WTC11 (cell line): ENCODE results near the gene ASCC1. TPM values are rescaled to one million over a fixed set of nuclear protein-coding genes. Genes with fewer than 3 reads are reported as not detected.

Experiments used
- ATAC-seq: fragments of 200-7000 bp; cut with Tn5 transposase; 2 replicates; pipeline ENCODE4 v1.10.0; 2021; ENCODE audit warnings: mild to moderate bottlenecking, moderate library complexity
- CTCF ChIA-PET: fragments of 300-600 bp; sonication (Branson Sonifier 250); formaldehyde crosslinking; loops from one replicate; lab custom pipeline; 2021; ENCODE audit warnings: antibody characterized with exemption; lab: Charles Lee
- POLR2A ChIA-PET: fragments of 350-600 bp; sonication (Branson Sonifier 250); formaldehyde crosslinking; loops from one replicate; lab custom pipeline; 2021; ENCODE audit warnings: antibody characterized with exemption; lab: Charles Lee
- DNase-seq: peaks from one replicate; pipeline ENCODE4 v3.0.0; 2021; ENCODE audit warnings: low spot score
- H3K27ac Mint-ChIP-seq: 2 replicates; pipeline ENCODE4 v1.8.0; 2021; ENCODE audit warnings: mixed read lengths
- H3K27me3 Mint-ChIP-seq: 2 replicates; pipeline ENCODE4 v1.8.0; 2021; ENCODE audit warnings: low read depth, mild to moderate bottlenecking, moderate library complexity, mixed read lengths
- H3K36me3 Mint-ChIP-seq: 2 replicates; pipeline ENCODE4 v1.8.0; 2021; ENCODE audit warnings: mixed read lengths
- H3K4me1 Mint-ChIP-seq: 2 replicates; pipeline ENCODE4 v1.8.0; 2022; ENCODE audit warnings: mixed read lengths
- H3K4me3 Mint-ChIP-seq: 2 replicates; pipeline ENCODE4 v1.8.0; 2021; ENCODE audit warnings: mild to moderate bottlenecking, moderate library complexity, mixed read lengths
- H3K9me3 Mint-ChIP-seq: 2 replicates; pipeline ENCODE4 v1.8.0; 2021; ENCODE audit warnings: mixed read lengths
- ATF1 ChIP-seq: sonication (generic); formaldehyde crosslinking; IDR thresholded peaks from 2 replicates; pipeline ENCODE4 v1.8.1; 2023; ENCODE audit warnings: mild to moderate bottlenecking, moderate library complexity, missing genetic modification reagents
- ATF2 ChIP-seq: sonication (generic); formaldehyde crosslinking; IDR thresholded peaks from 2 replicates; pipeline ENCODE4 v1.8.1; 2022; ENCODE audit warnings: low read depth, missing genetic modification reagents, borderline replicate concordance
- CREM ChIP-seq: sonication (generic); formaldehyde crosslinking; IDR thresholded peaks from 2 replicates; pipeline ENCODE4 v1.8.1; 2022; ENCODE audit warnings: mild to moderate bottlenecking, missing genetic modification reagents, moderate library complexity
- CTCF ChIP-seq: fragments of 200-600 bp; IDR thresholded peaks from 2 replicates; pipeline ENCODE4 v1.8.0; 2022; ENCODE audit warnings: antibody characterized with exemption
- ELF4 ChIP-seq: sonication (generic); formaldehyde crosslinking; IDR thresholded peaks from 2 replicates; pipeline ENCODE4 v1.8.1; 2022; ENCODE audit warnings: low read depth, mild to moderate bottlenecking, moderate library complexity, missing genetic modification reagents
- ERG ChIP-seq: fragments of 250-450 bp; sonication (Bioruptor Pico); IDR thresholded peaks from 2 replicates; pipeline ENCODE4 v1.8.0; 2021; ENCODE audit warnings: mild to moderate bottlenecking
- FOXJ3 ChIP-seq: sonication (generic); formaldehyde crosslinking; IDR thresholded peaks from 2 replicates; pipeline ENCODE4 v1.9.0; 2021; ENCODE audit warnings: missing genetic modification reagents, mild to moderate bottlenecking, borderline replicate concordance
- GRHL2 ChIP-seq: fragments of 250-450 bp; sonication (Bioruptor Pico); IDR thresholded peaks from 2 replicates; pipeline ENCODE4 v1.8.0; 2022; ENCODE audit warnings: mild to moderate bottlenecking, moderate library complexity; ENCODE audit not compliant: insufficient replicate concordance, severe bottlenecking
- JAZF1 ChIP-seq: fragments of 250-450 bp; sonication (Bioruptor Pico); IDR thresholded peaks from 2 replicates; pipeline ENCODE4 v1.9.0; 2021; ENCODE audit warnings: moderate library complexity, mild to moderate bottlenecking, inconsistent platforms
- MAX ChIP-seq: sonication (generic); formaldehyde crosslinking; IDR thresholded peaks from 2 replicates; pipeline ENCODE4 v1.8.0; 2022; ENCODE audit warnings: mild to moderate bottlenecking, missing genetic modification reagents
- MYBL2 ChIP-seq: sonication (generic); formaldehyde crosslinking; IDR thresholded peaks from 2 replicates; pipeline ENCODE4 v1.8.1; 2023; ENCODE audit warnings: mild to moderate bottlenecking, moderate library complexity, missing genetic modification reagents
- NR2C2 ChIP-seq: sonication (generic); formaldehyde crosslinking; IDR thresholded peaks from 2 replicates; pipeline ENCODE4 v1.8.0; 2022; ENCODE audit warnings: mild to moderate bottlenecking, missing genetic modification reagents
- PREB ChIP-seq: sonication (generic); formaldehyde crosslinking; IDR thresholded peaks from 2 replicates; pipeline ENCODE4 v1.8.1; 2022; ENCODE audit warnings: mild to moderate bottlenecking, missing genetic modification reagents, moderate library complexity, borderline replicate concordance
- STAT6 ChIP-seq: sonication (generic); formaldehyde crosslinking; conservative IDR thresholded peaks from 2 replicates; pipeline ENCODE4 v1.8.1; 2023; ENCODE audit warnings: mild to moderate bottlenecking, low read depth, missing genetic modification reagents, moderate library complexity
- USF1 ChIP-seq: sonication (generic); formaldehyde crosslinking; IDR thresholded peaks from 2 replicates; pipeline ENCODE4 v1.8.0; 2022; ENCODE audit warnings: mild to moderate bottlenecking, missing genetic modification reagents
- USF2 ChIP-seq: sonication (generic); formaldehyde crosslinking; IDR thresholded peaks from 2 replicates; pipeline ENCODE4 v1.8.1; 2023; ENCODE audit warnings: mild to moderate bottlenecking, missing genetic modification reagents, moderate library complexity
- ZNF121 ChIP-seq: sonication (generic); formaldehyde crosslinking; IDR thresholded peaks from 2 replicates; pipeline ENCODE4 v1.8.0; 2023; ENCODE audit warnings: missing genetic modification reagents
- ZNF416 ChIP-seq: fragments of 250-450 bp; sonication (Bioruptor Pico); IDR thresholded peaks from 2 replicates; pipeline ENCODE4 v1.9.0; 2021; ENCODE audit warnings: mild to moderate bottlenecking, inconsistent platforms
- total RNA-seq: library from RNA; stranded (reverse); gene quantifications from 3 replicates; pipeline ENCODE4 v1.2.3, GENCODE V29; 2021

ASCC1 gene
- total RNA-seq, 1 experiment from 2014 or later, result 30.4 TPM

GRCh38 chr10:72201293-72201692 lies 14.8 kb downstream of the ASCC1 start:
- CTCF ChIA-PET, result interaction anchor here (1.5 kb wide), 1 partner anchor 153 kb away, joined by 3 read pairs; no protein-coding TSS in a partner anchor
- Mint-ChIP-seq H3K9me3 (peaks cover 3% of the 10 kb centered on the region; the same call in 1 of the 2 replicates), H3K36me3 (peaks cover 26% of the 10 kb centered on the region), H3K27me3 (no peaks in the 10 kb centered on the region), H3K4me1 (no peaks in the 10 kb centered on the region), H3K27ac (no peak overlapping the region; the same call in 1 of the 2 replicates), H3K4me3 (no peak overlapping the region)
- TF ChIP-seq JAZF1 (CRISPR knock-in tag) (no peak), USF2 (no peak), ZNF121 (CRISPR knock-in tag) (0 out of 2 replicates have a peak, but pooled peaks have one; percentile 53)
- DNase-seq (no peak), ATAC-seq (no peak)
- POLR2A ChIA-PET, result no interaction called here

- no peaks in the 10 kb centered on the region for H3K27me3 Mint-ChIP-seq
- peaks cover 3% of the 10 kb centered on the region; the same call in 1 of the 2 replicates for H3K9me3 Mint-ChIP-seq
- no peak overlapping the region for H3K4me3 Mint-ChIP-seq
- peaks cover 28% of the 10 kb centered on the region for H3K36me3 Mint-ChIP-seq
- no peaks in the 10 kb centered on the region for H3K4me1 Mint-ChIP-seq
- no peak for DNase-seq
- POLR2A ChIA-PET, result no interaction called here
- no peak for TF ChIP-seq GRHL2
- TF ChIP-seq STAT6 (CRISPR knock-in tag), result no peak
- TF ChIP-seq MYBL2 (CRISPR knock-in tag), result no peak
- TF ChIP-seq ATF1 (CRISPR knock-in tag), result no peak
- no peak for TF ChIP-seq USF1 (CRISPR knock-in tag)
- TF ChIP-seq PREB, result no peak
- TF ChIP-seq ZNF416 (CRISPR knock-in tag), result no peak
- CTCF ChIA-PET, result interaction anchor here (1.5 kb wide), 1 partner anchor 152 kb away, joined by 3 read pairs; no protein-coding TSS in a partner anchor
- no peak overlapping the region; the same call in 1 of the 2 replicates for H3K27ac Mint-ChIP-seq
- no peak for ATAC-seq
These were observed 15.2 kb downstream of the ASCC1 start for GRCh38 chr10:72200883-72201282.

- no peaks in the 10 kb centered on the region for H3K4me1 Mint-ChIP-seq
- POLR2A ChIA-PET, result no interaction called here
- TF ChIP-seq FOXJ3 (CRISPR knock-in tag), result no peak
- TF ChIP-seq NR2C2 (CRISPR knock-in tag), result no peak
- TF ChIP-seq USF1 (CRISPR knock-in tag), result no peak
- TF ChIP-seq MAX, result no peak
- TF ChIP-seq ATF2 (CRISPR knock-in tag), result no peak
- no peak for TF ChIP-seq CREM
- no peak for TF ChIP-seq ELF4 (CRISPR knock-in tag)
- no peak for TF ChIP-seq ERG
- TF ChIP-seq CTCF, result no peak
These were observed 21.1 kb downstream of the ASCC1 start for GRCh38 chr10:72194949-72195348.

More at GRCh38 chr10:72194949-72195348, 21.1 kb downstream of the ASCC1 start:
- DNase-seq, result no peak
- Mint-ChIP-seq H3K36me3 (peaks cover 20% of the 10 kb centered on the region), H3K4me3 (no peak overlapping the region), H3K9me3 (peaks cover 3% of the 10 kb centered on the region; the same call in 1 of the 2 replicates), H3K27me3 (no peaks in the 10 kb centered on the region), H3K27ac (no peak overlapping the region)
- CTCF ChIA-PET, result no interaction called here
- ATAC-seq, result no peak
